Temporal lobe (tissue), 2 donors: ENCODE data around the gene WIZ. TPM values are rescaled to one million over a fixed set of nuclear protein-coding genes. Genes with fewer than 3 reads are reported as not detected.

ENCODE experiments used
- small RNA-seq: library from RNA; depleted of rRNA; stranded (forward); fragments of <200 nt; gene quantifications from one replicate; pipeline ENCODE3, GENCODE V24; 2014; ENCODE audit warnings: low replicate concordance
- total RNA-seq: library from RNA; depleted of rRNA; stranded (reverse); fragments of >200 nt; gene quantifications from one replicate; pipeline ENCODE4 v1.2.3, GENCODE V29; 2014

Gene WIZ
- total RNA-seq, 1 donor from 2014 or later: 19.4 TPM

Small RNA genes lying within 50 kb of the gene (small RNA-seq; reads per million reads assigned to genes)
- not detected for gene MIR1470

Other genes with a start within 250 kb of the WIZ start
- 14.3 TPM for gene NOTCH3, start 249.0 kb downstream of the WIZ start, total RNA-seq
- not detected for gene EPHX3, start 217.5 kb downstream of the WIZ start, total RNA-seq
- 11.8 TPM for gene BRD4, start 117.4 kb downstream of the WIZ start, total RNA-seq
- 10.8 TPM for gene AKAP8, start 70.2 kb downstream of the WIZ start, total RNA-seq
- 52.9 TPM for gene AKAP8L, start 31.0 kb downstream of the WIZ start, total RNA-seq
- 0.25 TPM for gene RASAL3, start 14.6 kb upstream of the WIZ start, total RNA-seq
- gene PGLYRP2, start 29.5 kb upstream of the WIZ start, total RNA-seq: not detected
- gene CYP4F22, start 58.6 kb upstream of the WIZ start, total RNA-seq: 0.25 TPM
- gene CYP4F8, start 165.3 kb upstream of the WIZ start, total RNA-seq: not detected
- gene CYP4F3, start 190.9 kb upstream of the WIZ start, total RNA-seq: 0.25 TPM
- gene CYP4F12, start 223.1 kb upstream of the WIZ start, total RNA-seq: under 0.01 TPM